IPS DF 19.7 (cell line): ENCODE results near the gene RAX2.
"Not testable (repeated sequence)": the region's sequence is repeated elsewhere in the genome, so short reads cannot be mapped to it uniquely, and the experiment has no call there.

ENCODE experiments used
- DNase-seq: peaks from one replicate; pipeline ENCODE4 v3.0.0-alpha.2; 2013; ENCODE audit warnings: low read depth, low spot score

RAX2 gene

GRCh38 chr19:3760871-3761361 lies 11.1 kb downstream of the RAX2 start:
- DNase-seq, result no peak

- DNase-seq, result no peak
Measured at GRCh38 chr19:3759482-3760254, 12.4 kb downstream of the RAX2 start.

DNA sequence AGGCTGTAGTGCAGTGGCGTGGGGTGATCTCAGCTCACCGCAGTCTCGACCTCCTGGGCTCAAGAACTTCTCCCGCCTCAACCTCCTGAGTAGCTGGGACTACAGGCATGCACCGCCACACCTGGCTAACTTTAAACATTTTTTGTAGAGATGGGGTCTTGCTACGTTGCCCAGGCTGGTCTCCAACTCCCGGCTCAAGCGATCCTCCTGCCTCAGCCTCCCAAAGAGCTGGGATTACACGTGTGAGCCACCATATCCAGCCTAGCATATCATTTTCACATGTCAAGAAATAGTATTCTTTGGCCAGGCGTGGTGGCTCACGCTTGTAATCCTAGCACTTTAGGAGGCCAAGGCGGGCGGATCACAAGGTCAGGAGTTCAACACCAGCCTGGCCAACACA lies 13.7 kb downstream of the RAX2 start:
- DNase-seq, result not testable (repeated sequence)

DNA sequence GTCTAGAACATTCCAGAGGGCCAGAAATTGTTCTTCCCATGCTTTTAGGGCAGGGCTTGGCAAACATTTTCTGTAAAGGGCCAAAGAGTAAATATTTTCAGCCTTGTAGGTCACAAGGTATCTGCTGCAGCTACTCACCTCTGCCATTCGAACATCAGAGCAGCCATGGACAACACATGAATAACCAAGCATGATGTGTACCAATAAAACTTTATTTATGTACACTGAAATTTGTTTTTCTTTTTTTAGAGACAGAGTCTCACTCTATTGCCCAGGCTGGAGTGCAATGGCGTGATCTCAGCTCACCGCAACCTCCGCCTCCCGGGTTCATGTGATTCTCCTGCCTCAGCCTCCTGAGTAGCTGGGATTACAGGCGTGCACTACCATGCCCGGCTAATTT lies 14.3 kb downstream of the RAX2 start:
- not testable (repeated sequence) for DNase-seq

DNA sequence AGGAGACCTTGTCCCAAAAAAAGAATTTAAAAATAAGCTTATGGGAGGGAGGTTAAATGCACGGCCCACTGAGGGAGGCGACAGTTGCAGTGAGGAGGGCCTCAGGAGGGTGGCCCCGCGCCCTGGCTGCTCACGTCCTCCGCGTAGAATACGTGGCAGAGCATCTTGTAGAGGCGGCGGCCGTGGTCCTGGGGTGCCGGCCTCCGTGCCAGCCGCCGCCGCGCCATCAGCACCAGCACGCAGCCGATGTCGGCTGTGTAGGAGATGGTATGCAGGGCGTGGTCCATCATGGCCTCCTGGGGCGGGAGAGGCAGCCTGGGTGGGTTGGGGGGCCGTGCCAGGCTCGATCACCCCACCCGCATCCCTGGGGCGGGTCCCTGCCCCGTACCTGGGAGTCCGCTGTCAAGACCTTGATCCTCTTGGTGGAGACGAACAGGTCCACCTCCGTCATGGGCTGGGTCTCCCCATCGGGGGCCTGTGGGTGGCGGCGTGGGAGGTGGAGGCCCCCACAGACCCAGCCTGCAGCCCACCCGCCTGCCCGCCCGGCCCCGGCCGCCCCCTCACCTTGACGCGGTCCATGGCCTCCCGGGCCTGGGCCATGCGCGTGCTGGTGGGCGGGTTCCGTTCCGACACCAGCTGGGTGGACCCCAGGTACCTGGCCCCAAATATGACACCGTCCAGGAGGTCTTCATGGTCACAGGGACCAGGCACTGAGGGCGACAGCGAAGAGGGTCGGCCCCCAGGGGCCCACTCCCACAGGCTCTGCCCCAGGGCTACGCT lies 18.2 kb downstream of the RAX2 start:
- DNase-seq, result no peak

DNA sequence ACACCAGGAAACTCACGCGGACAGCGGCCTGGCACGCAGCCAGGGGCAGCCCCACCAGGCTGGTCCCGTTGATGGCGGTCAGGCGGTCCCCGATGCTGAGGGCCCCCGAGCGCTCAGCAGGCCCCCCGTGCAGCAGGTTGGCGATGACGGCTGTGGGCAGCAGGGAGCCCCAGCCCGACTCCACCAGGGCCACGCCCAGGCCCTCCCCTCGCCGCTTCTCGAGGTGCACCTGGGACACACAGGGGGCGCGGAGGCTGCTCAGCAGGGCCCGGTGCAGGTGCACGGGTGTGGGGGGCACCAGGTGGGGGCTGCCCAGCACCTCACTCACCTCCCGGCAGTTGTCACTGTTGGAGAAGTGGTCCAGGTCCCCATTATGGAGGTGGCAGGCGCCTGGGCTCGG lies 19.5 kb downstream of the RAX2 start:
- no peak for DNase-seq

DNA sequence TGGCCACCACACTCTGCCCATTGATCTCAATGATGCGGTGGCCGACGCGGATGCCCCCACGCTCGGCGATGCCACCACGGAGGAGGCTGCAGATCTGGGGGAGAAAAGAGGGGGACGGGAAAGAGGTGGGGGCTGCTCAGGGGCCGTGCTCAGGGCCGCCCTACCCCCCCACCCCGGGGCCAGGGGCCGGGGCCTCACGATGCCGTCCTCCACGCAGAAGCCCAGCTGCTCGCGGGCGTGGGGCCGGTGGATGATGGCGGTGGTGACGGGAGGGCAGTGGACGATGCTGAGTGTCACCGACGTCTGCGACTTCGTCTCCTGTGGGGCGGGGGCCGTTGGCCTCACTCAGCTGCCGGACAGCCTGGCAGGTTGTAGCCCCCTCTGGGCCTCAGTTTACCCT lies 20.8 kb downstream of the RAX2 start:
- DNase-seq, result no peak

- no peak for DNase-seq
Measured at GRCh38 chr19:3750211-3750610, 21.8 kb downstream of the RAX2 start.

DNA sequence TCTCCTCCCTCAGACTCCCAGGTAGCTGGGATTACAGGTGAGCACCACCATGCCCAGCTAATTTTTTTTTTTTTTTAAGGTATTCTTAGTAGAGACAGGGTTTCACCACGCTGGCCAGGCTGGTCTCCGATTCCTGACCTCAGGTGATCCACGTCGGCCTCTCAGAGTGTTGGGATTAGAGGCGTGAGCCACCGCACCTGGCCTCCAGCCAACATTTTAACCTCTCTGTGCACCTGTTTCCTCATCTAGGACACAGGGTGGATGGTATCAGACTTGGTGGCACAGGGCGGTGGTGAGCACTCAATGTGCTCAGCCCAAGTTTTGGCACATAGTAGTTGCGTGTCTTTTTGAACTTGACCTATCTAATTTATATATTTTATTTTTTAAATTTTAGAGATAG lies 23.1 kb downstream of the RAX2 start:
- DNase-seq, result no peak

- DNase-seq, result no peak
Measured at GRCh38 chr19:3746371-3747056, 25.5 kb downstream of the RAX2 start.

GRCh38 chr19:3745363-3746045 lies 26.5 kb downstream of the RAX2 start:
- no peak for DNase-seq

GRCh38 chr19:3743486-3743885 lies 28.5 kb downstream of the RAX2 start:
- DNase-seq, result no peak

DNA sequence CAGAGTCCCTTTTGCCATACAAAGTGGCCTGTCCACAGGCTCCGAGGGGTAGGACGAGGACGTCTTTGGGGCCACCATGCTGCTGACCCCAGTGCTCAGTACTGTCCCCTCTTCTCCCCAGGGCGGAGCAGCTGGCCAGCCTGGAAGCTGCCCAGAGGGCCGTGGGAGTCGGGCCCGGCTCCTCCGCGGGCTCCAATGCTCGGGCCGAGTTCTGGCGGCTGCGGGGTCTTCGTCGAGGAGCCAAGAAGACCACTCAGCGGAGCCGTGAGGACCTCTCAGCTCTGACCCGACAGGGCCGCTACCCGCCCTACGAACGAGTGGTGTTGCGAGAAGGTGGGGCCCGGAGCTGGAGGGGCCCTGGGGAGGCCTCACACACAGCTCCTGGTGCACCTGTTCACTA lies 31.6 kb downstream of the RAX2 start:
- no peak for DNase-seq

DNA sequence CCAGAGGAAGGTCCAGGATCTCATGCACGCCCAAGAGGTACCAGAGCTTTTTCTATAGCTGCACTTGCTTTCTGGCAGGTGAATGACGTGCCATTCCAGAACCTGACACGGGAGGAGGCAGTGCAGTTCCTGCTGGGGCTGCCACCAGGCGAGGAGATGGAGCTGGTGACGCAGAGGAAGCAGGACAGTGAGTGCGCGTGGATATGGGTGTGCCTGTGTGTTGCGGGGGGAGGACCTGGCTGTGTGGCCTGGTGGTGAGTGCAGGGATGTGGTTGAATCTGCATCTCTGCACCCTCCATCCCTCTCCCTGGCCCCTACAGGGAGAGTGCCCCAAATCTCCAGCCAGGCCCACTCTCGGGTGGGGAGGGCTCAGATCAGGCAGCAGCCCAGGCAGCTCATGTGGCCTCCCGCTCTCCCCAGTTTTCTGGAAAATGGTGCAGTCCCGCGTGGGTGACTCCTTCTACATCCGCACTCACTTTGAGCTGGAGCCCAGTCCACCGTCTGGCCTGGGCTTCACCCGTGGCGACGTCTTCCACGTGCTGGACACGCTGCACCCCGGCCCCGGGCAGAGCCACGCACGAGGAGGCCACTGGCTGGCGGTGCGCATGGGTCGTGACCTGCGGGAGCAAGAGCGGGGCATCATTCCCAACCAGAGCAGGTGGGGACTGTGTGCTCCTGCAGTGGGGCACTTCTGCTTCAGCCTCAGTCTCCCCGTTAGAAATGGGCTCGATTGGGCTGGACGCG lies 33.4 kb downstream of the RAX2 start:
- DNase-seq, result no peak

GRCh38 chr19:3737487-3738205 lies 34.4 kb downstream of the RAX2 start:
- no peak for DNase-seq

DNA sequence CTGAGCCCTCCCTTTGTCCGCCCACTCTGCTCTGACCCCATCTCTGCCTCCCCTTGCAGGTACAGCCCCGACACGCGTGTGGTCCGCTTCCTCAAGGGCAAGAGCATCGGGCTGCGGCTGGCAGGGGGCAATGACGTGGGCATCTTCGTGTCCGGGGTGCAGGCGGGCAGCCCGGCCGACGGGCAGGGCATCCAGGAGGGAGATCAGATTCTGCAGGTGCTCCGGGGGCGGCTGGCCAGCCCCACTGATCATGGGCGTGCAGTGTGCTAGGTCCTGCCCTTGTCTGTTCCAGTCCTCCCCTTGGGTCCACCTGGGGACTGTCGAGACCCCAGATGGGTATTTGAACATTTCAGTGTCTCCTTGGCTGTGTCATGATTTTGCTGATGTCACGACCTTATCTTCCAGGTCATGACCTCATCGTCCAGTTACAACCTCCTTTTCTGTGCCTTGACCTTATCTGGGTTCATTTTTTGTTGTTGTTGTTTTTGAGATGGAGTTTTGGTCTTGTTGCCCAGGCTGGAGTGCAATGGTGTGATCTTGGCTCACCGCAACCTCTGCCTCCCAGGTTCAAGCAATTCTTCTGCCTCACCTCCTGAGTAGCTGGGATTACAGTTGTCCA lies 35.8 kb downstream of the RAX2 start:
- no peak for DNase-seq

DNA sequence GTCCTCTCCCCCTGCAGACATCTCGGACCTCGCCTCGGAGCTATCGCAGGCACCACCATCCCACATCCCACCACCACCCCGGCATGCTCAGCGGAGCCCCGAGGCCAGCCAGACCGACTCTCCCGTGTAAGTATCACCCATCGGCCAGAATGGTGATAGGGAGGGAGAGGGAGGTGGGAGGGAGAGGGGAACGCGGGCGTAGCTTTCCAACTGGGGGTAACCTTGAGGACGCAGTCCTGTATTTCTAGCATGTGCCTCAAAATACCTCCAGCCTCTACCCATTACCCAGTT lies 37.8 kb downstream of the RAX2 start:
- no peak for DNase-seq

- no peak for DNase-seq
Measured at GRCh38 chr19:3733549-3734309, 38.3 kb downstream of the RAX2 start.

GRCh38 chr19:3732108-3732507 lies 39.9 kb downstream of the RAX2 start:
- no peak for DNase-seq
